ENCODE measurements around the gene PDK4. TPM values are rescaled to one million over a fixed set of nuclear protein-coding genes. Genes with fewer than 3 reads are reported as not detected.

PDK4 gene
- total RNA-seq, 1 experiment from 2014 or later = 7.1 TPM

- H3K4me3 Mint-ChIP-seq (ENCODE audit: low read depth, unreplicated experiment) = no peak overlapping the region
- CTCF ChIA-PET = no interaction called here
- intact Hi-C loops (cut with micrococcal nuclease; ENCODE audit: unreplicated experiment) = no loop called here
- no peaks in the 10 kb centered on the region for H3K36me3 Mint-ChIP-seq (ENCODE audit: insufficient read depth, unreplicated experiment)
- H3K4me1 Mint-ChIP-seq (ENCODE audit: low read depth, unreplicated experiment) = no peaks in the 10 kb centered on the region
- no TSS peak for BruUV-seq (replicated peaks)
- no peaks in the 10 kb centered on the region for H3K27me3 Mint-ChIP-seq (ENCODE audit: unreplicated experiment)
- DNase-seq = no peak
- H3K27ac Mint-ChIP-seq (ENCODE audit: unreplicated experiment) = no peak overlapping the region
- TF ChIP-seq CTCF (IDR thresholded peaks at IDR 0.05; ENCODE audit: unreplicated experiment) = no peak
- no peaks in the 10 kb centered on the region for H3K9me3 Mint-ChIP-seq (ENCODE audit: low read depth, unreplicated experiment)
These were observed 26.5 kb upstream of the PDK4 start for GRCh38 chr7:95622859-95623258.

GRCh38 chr7:95622001-95622549, 25.8 kb upstream of the PDK4 start:
- Mint-ChIP-seq H3K27ac (ENCODE audit: unreplicated experiment) (no peak overlapping the region), H3K9me3 (ENCODE audit: low read depth, unreplicated experiment) (no peaks in the 10 kb centered on the region), H3K4me1 (ENCODE audit: low read depth, unreplicated experiment) (no peaks in the 10 kb centered on the region), H3K36me3 (ENCODE audit: insufficient read depth, unreplicated experiment) (no peaks in the 10 kb centered on the region), H3K27me3 (ENCODE audit: unreplicated experiment) (no peaks in the 10 kb centered on the region), H3K4me3 (ENCODE audit: low read depth, unreplicated experiment) (no peak overlapping the region)
- CTCF ChIA-PET = no interaction called here
- TF ChIP-seq CTCF (IDR thresholded peaks at IDR 0.05; ENCODE audit: unreplicated experiment) = no peak
- intact Hi-C loops (cut with micrococcal nuclease; ENCODE audit: unreplicated experiment) = no loop called here
- no TSS peak for BruUV-seq (replicated peaks)
- DNase-seq = no peak

DNA sequence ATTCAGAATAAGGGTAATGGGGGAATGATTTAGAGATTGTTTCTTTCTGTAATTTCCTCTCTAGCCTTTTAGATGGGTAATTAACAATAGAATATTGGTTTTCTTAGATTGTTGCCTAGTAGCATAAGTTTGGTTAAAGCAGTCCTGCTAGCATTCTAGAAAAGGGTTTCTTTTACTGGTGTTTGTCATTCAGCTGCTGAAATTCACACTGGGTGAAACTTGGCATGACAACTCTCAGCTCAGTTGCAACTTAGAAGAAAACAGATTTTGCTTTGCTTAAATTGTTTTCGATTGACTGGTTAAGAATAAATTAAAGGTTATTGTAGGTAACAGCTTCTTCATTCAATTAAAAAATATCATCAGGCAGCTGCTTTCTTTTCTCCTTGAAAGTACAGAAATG, 25.1 kb upstream of the PDK4 start:
- no TSS peak for BruUV-seq (replicated peaks)
- no peak for TF ChIP-seq CTCF (IDR thresholded peaks at IDR 0.05; ENCODE audit: unreplicated experiment)
- no peak for DNase-seq
- no peak overlapping the region for H3K4me3 Mint-ChIP-seq (ENCODE audit: low read depth, unreplicated experiment)
- H3K9me3 Mint-ChIP-seq (ENCODE audit: low read depth, unreplicated experiment) = no peaks in the 10 kb centered on the region
- H3K36me3 Mint-ChIP-seq (ENCODE audit: insufficient read depth, unreplicated experiment) = no peaks in the 10 kb centered on the region
- H3K27me3 Mint-ChIP-seq (ENCODE audit: unreplicated experiment) = no peaks in the 10 kb centered on the region
- intact Hi-C loops (cut with micrococcal nuclease; ENCODE audit: unreplicated experiment) = no loop called here
- CTCF ChIA-PET = no interaction called here
- no peak overlapping the region for H3K27ac Mint-ChIP-seq (ENCODE audit: unreplicated experiment)
- no peaks in the 10 kb centered on the region for H3K4me1 Mint-ChIP-seq (ENCODE audit: low read depth, unreplicated experiment)

DNA sequence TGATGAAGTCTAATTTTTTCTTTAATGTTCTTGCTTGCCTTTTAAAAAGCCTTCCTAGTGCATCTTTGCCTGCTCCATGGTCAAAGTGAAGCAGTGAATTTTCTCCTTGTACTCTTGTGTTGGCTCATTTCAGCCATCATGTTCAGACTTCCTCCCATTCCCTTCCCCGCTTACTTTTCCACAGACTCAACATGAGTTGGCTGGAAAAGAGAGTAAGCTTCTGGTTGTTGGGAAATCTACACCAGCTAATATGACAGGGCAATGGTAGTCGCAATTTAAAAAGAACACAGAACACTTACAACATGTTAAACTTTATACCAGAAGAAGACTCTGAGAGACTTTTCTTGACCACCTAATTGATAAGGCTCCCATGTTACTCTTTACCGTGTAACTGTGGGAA, 24.3 kb upstream of the PDK4 start:
- H3K27ac Mint-ChIP-seq (ENCODE audit: unreplicated experiment) = no peak overlapping the region
- H3K27me3 Mint-ChIP-seq (ENCODE audit: unreplicated experiment) = no peaks in the 10 kb centered on the region
- no peaks in the 10 kb centered on the region for H3K4me1 Mint-ChIP-seq (ENCODE audit: low read depth, unreplicated experiment)
- no peak for TF ChIP-seq CTCF (IDR thresholded peaks at IDR 0.05; ENCODE audit: unreplicated experiment)
- CTCF ChIA-PET = no interaction called here
- no peaks in the 10 kb centered on the region for H3K36me3 Mint-ChIP-seq (ENCODE audit: insufficient read depth, unreplicated experiment)
- no peak for DNase-seq
- BruUV-seq (replicated peaks) = no TSS peak
- no peaks in the 10 kb centered on the region for H3K9me3 Mint-ChIP-seq (ENCODE audit: low read depth, unreplicated experiment)
- intact Hi-C loops (cut with micrococcal nuclease; ENCODE audit: unreplicated experiment) = no loop called here
- H3K4me3 Mint-ChIP-seq (ENCODE audit: low read depth, unreplicated experiment) = no peak overlapping the region

Data from Calu3 (cell line).